GM10266 (cell line): ENCODE measurements around the gene LCE1C.
A peak's percentile ranks its signal among the peaks of the same experiment; 100 is the strongest.

ENCODE experiments used
- DNase-seq: peaks from one replicate; pipeline ENCODE4 v3.0.0; 2012; ENCODE audit errors: extremely low spot score
- TF ChIP-seq, protein P1 (sequence below): IDR thresholded peaks from 2 replicates; pipeline ENCODE4 v1.5.1; 2012; ENCODE audit warnings: mild to moderate bottlenecking, low read depth; ENCODE audit not compliant: control insufficient read depth, insufficient read depth; ENCODE audit errors: missing control alignments

The LCE1C gene

DNA sequence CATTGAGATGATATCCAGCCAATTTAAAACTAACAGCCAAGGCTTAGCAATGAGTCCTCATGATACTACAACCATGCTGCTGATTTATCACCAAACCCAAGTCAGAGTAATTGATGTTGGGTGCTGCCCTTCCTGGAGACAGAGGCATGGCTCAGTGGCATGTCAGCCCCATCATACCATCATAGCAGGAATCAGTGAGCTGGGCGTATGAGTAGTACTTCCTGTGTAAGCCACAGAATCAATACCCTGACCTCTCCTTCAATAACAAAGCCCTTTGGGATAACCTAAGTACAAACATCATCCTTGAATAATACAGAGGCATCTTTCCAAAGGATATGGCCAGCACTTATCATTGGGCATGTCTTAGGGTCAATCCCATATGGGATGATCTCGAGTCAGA is 23.4 kb downstream of the LCE1C start:
- TF ChIP-seq, protein P1, sequence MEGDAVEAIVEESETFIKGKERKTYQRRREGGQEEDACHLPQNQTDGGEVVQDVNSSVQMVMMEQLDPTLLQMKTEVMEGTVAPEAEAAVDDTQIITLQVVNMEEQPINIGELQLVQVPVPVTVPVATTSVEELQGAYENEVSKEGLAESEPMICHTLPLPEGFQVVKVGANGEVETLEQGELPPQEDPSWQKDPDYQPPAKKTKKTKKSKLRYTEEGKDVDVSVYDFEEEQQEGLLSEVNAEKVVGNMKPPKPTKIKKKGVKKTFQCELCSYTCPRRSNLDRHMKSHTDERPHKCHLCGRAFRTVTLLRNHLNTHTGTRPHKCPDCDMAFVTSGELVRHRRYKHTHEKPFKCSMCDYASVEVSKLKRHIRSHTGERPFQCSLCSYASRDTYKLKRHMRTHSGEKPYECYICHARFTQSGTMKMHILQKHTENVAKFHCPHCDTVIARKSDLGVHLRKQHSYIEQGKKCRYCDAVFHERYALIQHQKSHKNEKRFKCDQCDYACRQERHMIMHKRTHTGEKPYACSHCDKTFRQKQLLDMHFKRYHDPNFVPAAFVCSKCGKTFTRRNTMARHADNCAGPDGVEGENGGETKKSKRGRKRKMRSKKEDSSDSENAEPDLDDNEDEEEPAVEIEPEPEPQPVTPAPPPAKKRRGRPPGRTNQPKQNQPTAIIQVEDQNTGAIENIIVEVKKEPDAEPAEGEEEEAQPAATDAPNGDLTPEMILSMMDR = no peak

DNA sequence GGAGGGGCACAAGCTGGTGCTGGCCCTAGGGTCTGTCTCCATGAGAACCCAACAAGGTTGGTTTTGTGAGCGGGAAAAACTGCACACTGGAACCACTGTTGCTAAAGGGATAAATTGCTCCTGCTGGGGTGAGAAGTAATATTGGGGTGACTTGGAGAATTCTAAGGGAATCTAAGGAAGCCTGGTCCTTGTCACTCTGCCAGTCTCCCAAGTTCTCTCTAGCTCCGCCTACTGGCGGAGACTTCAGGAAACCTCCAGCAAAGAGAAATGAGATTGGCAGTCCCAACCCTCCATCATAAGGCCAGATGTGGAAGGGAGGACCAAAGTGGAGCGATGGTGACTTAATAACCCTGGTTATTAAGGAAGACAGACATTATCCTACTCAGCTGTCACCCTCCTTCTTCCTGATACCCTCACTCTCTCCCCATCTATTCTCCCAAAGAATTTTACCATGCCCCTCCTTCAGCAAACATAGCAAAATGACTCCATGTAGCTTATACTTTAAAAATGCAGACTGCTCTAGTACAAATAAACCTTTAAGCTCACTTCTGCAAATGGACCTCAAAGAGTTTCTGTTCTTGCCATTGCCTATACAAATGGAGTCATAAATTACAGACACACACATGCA is 28.8 kb downstream of the LCE1C start:
- peak; percentile 26 for DNase-seq

More for the DNA sequence above, 23.4 kb downstream of the LCE1C start:
- DNase-seq = no peak

DNA sequence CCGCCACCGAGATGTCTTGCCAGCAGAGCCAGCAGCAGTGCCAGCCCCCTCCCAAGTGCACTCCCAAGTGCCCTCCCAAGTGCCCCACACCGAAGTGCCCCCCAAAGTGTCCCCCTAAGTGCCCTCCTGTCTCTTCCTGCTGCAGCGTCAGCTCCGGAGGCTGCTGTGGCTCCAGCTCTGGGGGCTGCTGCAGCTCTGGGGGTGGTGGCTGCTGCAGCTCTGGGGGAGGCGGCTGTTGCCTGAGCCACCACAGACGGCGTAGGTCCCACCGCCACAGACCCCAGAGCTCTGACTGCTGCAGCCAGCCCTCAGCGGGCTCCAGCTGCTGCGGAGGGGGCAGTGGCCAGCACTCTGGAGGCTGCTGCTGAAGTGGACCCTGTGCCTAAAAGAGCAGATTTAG is 30.1 kb downstream of the LCE1C start:
- TF ChIP-seq, protein P1 = no peak
- no peak for DNase-seq

More for the DNA sequence above, 28.8 kb downstream of the LCE1C start:
- TF ChIP-seq, protein P1 = peak; percentile 34

DNA sequence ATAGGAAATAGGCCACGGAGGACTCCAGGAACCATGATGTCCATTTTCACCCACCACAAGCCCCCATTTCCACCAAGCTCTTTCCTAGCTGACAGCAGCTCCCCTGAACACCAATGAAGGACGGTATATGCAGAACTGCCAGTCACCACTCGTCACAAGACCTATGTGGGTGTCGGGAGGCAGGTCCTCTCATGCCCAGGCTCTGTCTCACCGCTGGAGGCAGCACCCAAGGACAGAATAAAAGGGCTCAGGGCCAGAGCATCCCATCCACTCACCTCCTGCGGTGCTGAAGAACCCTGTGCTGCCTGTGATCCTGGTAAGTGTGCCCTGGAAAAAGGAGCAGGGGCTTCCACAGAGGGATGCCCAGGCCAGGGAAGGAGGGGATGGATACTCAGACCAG is 31.6 kb downstream of the LCE1C start, which contains the start of gene LCE1F:
Gene LCE1F (plus strand): TSS at position 266 of the 400 bp plus-strand sequence. CDS start 1,232 bp downstream, outside the sequence.
- TF ChIP-seq, protein P1 = no peak
- no peak for DNase-seq

DNA sequence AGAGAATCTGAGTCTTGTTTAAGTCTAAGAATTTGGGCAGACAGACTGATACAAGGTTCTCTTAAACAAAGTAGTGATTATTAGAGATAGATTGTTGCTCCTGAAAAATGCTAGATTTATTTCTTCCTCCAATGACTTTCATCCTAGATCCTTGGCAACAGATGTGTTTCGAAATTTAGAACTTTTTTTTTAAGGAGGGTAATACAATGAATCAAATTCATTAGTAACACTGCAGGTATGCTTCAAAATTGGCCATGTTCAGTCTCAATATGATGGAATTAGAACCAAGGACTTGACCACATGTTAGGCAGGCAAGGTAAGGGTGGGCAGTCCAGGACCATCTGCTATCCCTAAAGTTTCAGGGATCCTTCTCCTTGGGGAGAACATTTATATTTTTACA is 36.0 kb downstream of the LCE1C start:
- no peak for DNase-seq
- TF ChIP-seq, protein P1 = no peak

DNA sequence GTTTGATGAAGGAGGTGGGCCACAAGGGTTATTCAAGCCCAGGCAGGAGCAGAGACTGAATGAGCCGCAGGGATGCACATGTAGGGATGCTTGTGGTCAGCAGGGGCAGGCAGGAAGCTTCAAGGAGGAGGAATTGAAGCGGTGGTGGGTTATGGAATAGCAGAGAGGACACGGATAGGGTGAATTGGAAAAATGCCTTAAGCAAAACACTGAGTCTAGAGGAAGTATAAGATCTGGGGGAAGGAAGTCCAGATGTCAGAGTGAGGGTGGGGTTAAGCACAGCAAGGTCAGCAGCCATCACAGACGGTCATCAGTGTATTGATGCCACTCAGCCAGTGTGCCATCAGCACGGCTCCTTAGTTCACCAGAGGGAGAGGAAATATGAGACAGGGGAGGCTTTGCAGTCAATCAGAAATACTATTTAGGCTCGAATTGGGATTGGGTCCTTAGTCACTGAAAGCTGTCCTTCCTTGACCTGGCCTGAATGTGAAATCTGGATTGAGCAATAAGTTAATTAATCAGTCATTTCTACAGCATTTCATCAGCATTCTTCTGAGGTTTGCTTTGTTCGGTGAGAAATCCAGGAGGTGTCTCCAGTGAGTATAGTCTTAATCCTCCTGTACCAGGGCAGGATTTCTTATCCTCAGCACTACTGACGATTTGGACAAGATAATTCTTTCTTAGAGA is 37.5 kb downstream of the LCE1C start:
- TF ChIP-seq, protein P1 = no peak
- no peak for DNase-seq
